Right ventricle myocardium inferior (tissue), 1 donor: ENCODE results near the gene EMX1. TPM values are rescaled to one million over a fixed set of nuclear protein-coding genes. Genes with fewer than 3 reads are reported as not detected.

Experiments
- ATAC-seq: fragments of 200-7000 bp; cut with Tn5 transposase; one replicate; pipeline ENCODE4 v1.9.1; 2020; ENCODE audit warnings: mild to moderate bottlenecking, moderate library complexity
- DNase-seq: peaks from one replicate; pipeline ENCODE4 v3.0.0; 2021; ENCODE audit errors: missing footprints
- intact Hi-C: fragments of 100-400 bp; cut with DNase I; formaldehyde crosslinking; loops from one replicate; pipeline ENCODE4 v1.11.0; 2022
- total RNA-seq: library from RNA; stranded (reverse); fragmentation: NEBNext Ultra II Directional; extraction: Animal tissue kit (Norgen Biotek cat#: 25700); gene quantifications from one replicate; pipeline ENCODE4 v1.2.1, GENCODE V29; 2021
- donor health status: DM: no; HTN: yes; CAD: no; lungs with severe emphysema.

EMX1 gene
- total RNA-seq, 1 donor from 2014 or later = not detected

DNA sequence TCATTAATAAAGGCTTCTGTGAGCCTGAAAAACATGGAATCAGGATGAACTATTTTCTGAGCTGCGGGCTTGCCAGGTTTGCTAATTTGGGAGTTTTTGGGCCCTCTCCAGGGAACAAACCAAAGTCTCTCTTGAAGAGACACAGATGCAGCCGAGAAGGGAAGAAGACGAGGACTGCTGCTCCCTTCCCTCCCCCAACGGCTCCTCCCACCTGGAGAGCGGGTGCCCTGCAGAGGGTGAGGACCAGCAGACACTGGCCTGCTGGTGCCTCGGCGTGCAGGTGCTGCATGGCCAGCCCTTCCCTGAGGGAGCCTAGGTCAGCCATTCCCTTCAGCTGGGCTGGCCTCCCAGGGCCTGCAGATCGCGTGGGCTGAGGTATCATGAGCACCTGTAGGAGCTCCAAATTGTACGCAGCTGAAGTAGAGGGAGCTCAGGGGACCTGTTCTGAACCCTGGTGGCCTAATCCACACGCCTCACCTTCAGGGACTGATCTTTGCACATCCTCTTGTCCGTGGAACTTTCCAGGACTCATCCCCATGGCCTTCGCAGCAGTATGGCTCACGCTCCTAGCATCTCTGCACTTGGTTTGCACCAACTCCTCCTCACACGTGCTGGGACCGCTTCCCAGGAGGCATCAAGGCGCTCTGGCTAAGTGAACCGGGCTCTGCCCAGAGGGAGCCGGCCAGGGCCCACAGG, 19.5 kb downstream of the EMX1 start:
- no peak for ATAC-seq
- peak; percentile 0 for DNase-seq

DNA sequence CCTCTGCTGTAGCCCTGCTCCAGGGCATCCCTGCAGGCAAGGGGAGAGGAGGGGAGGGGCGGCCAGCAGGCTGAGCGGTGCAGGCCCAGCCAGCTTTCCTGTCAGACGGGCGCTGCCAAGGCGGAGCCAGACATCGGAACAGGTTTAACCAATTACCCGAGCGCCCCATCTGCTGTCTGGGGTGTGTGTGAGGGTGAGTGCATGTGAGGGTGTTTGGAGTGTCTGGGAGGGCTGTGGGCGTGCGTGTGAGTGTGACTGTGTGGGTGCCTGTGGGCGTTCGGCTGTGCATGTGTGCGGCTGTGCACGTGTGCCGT, 20.0 kb downstream of the EMX1 start:
- ATAC-seq (no peak), DNase-seq (peak; percentile 44)
- intact Hi-C loops = no loop called here

More for the DNA sequence above, 19.5 kb downstream of the EMX1 start:
- intact Hi-C loops = no loop called here

DNA sequence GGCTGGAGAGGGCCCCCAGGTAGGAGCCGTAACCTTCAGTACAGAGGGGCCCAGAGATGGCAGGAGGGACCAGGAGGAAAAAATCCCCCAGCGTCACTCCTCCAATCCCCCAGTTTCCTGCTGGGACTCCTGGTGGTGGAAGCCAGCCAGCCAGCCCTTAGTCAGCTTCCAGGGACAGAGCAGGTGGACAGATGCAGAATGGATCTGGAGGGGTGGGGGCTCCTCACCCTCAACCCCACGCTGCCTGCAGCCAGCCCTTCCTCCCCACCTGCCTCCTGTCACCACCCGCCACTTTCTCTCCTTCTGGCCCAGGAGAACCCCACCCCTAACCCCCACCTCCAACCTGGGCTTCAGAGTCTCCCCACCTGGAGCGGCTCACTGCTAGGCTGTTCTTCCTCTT, 21.1 kb downstream of the EMX1 start:
- intact Hi-C loops = no loop called here
- no peak for ATAC-seq

DNA sequence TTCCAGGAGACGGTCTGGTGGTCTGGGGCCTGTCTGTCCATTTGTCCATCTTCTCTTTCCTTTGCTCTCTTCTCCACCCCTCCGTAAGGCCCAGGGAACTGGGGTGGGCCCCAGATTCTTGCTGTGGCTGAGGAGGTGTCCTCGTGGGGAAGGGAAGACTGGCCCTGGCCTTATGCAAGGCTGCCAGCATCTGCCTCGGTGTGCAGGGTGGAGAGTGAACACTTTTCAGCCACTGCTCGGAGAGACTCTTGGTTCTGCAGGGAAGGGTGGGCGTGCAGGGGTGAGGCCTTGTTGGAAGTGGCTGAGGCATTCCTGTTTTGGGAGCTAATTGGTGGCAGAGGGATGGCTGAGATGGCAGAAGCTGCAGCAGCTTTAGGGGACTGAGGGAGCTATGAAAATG, 23.0 kb downstream of the EMX1 start:
- intact Hi-C loops = no loop called here
- ATAC-seq (no peak), DNase-seq (peak; percentile 1)

More for the DNA sequence above, 21.1 kb downstream of the EMX1 start:
- DNase-seq = peak; percentile 15

DNA sequence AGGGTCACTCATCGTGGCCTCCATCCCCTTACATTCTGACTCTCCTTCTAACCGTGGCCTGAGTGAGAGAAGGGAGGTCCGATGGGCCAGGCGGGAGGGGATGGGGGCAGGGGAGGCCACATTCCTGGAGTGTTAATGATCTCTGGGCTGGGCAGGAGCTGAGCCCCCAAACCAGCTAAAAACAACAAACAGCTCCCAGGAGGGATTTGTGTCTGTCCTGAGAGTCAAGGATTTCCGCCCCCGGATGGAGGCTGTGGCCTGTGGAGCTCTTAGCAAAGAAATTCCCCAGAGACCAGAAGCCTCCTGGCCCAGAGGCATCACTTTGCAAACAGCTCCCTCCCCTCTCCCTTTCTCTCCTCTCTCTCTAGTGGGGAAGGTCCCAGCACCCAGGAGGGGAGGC, 23.5 kb downstream of the EMX1 start:
- DNase-seq = peak; percentile 49

DNA sequence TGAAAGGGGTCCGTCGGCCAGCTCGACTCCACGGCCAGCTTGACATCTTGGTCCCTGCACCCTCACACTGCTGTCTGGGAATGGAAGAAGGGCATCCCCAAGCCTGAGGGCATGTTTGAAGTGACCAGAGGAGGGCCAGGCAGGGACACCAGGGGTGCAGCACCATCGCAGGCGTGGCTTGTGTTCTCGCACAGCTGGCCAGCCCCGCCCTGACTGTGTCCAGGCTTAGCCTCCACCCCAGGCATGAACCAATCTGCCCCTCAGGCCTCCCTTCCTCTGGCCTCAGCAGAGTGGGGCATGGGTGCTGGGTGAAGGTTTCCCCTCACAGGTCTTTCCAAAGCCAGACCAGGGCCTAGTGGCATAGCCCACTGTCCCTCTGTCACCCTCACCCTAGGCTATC, 25.0 kb downstream of the EMX1 start:
- DNase-seq (peak; percentile 27), ATAC-seq (no peak)
- intact Hi-C loops = no loop called here

More for the DNA sequence above, 23.5 kb downstream of the EMX1 start:
- ATAC-seq = no peak
- intact Hi-C loops = no loop called here

DNA sequence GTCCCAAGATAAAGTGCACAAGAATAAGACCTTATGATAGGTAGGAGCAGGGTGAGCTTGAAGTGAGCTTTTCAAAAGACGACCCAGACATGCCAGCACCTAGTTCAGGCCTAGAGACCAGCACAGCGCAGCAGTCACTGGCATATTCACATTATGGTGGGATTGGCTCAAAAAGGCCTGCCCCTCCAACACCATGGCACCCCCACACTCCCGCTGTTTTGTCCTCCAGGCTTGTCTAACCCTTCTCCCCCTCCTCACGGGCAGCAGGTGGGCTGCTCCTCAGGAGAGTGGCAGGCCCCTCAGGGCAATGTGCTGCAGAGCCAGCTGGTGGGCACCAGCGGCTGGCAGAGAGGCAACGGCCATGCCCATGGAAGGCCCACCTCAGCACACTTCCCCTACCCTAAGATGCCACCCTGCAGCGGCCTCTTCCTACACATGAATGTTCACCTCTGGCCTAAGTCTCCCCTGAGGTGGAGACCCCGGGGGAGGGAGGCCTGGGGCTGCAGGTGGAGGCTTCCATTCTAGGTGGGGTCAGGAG, 25.6 kb downstream of the EMX1 start:
- ATAC-seq = no peak
- intact Hi-C loops = no loop called here
- DNase-seq = peak; percentile 35

DNA sequence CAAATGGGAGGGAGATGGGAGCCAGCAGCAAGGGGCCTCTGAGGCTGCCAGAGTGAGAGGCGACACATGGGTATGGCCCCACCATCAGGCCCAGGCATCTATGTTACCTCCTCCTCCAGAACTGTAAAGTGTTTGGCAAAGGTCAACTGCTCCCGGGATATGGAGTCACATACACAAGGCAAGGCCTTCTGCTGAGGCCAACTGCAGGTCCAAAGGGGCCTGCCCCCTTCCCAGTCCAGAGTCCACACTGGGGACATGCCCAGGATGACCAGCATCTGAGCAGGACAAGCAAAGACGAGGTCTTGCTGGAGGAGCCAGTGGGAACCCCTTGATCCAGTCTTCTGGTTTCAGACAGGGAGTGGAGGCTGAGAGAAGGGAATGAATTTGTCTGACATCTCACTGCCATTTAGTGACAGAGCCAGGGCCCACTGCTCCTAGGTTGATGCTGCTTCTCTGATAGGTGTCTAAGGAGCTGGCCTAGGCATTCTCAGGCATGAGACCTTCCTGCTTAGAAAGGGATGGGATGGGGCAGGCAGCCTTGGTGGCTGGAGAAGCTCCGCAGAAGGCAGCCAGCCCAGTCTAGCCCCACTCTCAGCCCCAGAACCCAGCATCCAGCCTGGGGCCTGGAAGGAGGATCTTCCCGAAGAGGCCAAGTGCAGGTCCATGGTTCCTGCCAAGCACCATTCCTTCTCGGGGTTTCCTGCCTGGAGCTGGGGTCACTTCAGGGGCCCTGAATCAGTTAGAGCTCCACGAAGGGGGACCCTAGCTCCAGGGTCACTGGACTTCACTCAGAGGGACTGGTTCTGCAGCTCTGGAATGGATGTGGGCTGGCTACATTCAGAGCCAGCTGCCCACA, 26.4 kb downstream of the EMX1 start:
- ATAC-seq (no peak), DNase-seq (peak; percentile 33)
- intact Hi-C loops = no loop called here

DNA sequence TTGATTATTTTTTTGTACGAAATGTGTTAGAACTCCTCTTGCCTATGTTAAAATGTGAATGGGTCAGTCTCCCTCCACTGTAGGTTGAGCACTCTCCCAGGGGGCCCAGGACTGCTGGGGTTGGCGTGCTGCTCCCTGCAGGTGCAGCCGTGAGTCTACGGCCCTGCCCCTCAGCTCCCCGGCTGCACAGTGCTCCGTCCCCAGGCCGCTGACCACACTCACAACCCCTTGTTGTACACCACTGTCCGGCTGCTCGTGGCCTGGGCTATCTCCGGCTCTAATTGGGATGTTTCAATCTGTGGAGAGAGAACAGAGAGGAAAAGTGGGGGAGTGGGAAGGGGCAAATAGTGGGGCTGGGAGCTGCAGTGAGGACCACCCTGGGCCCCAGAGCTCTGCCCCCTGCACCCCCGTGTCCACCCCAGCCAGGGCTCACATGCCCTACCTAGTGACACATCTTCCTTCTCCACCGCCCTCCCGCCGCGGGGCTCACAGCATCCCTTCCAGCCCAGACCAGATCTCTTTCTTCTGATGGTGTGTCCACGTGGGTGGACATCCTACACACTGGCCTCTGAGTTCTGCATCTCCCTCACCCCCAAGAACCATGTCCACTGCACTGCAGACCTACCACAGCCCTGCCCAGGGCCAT, 27.6 kb downstream of the EMX1 start:
- DNase-seq = peak; percentile 62
- no peak for ATAC-seq
- intact Hi-C loops = no loop called here

DNA sequence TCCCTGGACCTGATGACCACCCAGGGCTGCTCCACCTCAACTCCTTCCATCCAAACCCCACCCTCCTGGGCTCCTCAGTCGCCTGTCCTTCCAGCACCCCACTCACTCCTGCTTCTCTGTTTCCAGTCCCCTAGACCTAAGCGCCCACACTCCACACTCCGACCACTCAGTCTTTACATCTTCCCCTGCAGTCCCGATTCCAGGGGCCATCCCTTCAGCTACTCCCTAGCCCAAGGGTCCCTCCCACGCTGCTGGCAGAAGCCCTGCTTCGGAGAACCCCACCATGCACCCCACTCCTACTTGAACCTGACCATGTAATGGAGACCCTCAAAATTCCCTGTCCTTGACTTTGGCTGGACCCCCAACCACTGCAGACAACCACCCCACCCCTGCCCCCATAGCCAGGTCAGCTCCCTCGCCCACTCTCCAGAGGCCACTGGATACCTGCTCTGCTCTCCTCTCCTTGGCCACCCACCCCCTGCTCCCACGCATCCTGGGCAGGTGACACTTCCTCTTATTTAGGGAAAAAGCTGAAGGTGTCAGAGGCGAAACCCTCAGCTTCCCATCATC, 28.2 kb downstream of the EMX1 start:
- intact Hi-C loops = no loop called here
- DNase-seq = no peak
- no peak for ATAC-seq

DNA sequence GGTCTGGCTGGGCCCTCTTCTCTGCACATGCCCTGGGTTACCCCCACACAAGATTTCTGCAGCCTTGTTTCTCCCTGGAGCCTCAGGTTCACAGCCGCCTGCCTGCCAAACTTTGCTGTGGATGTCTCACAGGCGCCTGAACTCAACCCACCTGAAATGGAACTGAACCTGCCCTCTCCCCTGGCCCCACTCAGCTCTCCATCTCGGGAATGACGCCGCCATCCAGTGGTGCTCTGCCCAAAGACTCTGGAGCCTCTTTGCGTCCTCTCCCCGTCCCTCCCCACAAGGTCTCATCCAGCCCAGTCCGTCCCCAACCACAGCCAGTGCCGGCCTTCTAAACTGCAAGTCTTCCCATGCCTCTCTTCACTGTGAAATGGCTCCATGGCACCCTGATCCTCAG, 29.1 kb downstream of the EMX1 start:
- ATAC-seq (no peak), DNase-seq (no peak)
- intact Hi-C loops = no loop called here

DNA sequence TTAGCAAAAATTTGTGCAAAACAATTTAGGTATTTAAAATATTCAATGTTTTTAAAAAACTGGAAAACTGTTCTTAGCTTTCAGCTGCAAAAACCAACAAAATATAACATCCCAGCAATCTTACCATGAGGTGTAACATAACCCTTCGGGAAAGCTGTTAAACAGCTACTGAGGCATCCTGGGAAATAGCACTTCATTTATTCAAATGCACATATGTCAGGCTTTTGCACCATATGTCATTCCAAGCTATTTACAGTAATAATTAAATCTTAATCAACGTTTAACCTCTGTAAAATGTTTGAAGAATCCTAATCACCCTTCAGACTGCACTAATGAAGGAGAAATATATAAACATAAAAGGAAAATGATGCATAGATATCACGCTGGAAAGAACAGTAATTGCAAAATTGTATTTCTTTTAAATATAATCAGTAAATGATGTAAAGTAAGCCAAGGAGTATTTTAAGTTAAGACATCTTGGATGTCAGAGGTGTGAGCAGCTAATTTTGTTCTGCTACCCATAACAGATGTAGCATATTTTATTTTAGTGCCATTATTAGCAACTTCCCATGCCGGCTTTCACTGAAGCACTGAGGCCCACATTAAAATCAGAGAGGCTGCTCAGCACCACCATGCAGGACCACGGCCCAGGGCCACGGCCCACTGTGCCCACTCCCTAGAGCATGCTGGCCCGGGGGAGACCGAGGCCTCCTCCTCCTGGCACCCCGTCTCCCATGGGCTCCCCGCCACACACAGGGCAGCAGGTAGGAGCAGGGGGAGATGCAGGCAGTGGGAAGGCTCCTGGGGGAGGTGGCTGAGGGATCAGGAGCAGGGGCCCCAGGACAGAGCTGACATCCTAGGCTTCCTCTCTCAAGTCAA, 30.9 kb downstream of the EMX1 start:
- DNase-seq (no peak), ATAC-seq (no peak)
- intact Hi-C loops = no loop called here

DNA sequence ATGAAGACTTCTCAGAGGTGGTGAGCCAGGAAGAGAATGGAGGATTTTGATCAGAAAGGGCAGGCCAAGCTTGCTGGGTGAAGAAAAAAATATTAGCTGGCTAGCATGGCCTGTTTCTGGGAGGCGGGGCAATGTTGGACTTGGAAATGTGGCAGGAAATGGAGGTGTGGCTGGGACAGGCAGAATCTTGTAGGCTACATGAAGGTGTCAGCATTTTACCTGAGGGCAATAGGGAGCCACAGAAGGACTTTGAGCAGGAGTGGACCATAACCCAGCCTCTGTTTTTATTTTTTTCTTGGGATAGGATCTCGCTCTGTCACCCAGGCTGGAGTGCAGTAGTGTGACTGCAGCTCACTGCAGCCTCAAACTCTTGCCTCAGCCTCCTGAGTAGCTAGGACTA, 31.7 kb downstream of the EMX1 start:
- no peak for DNase-seq
- ATAC-seq = no peak
- intact Hi-C loops = no loop called here

DNA sequence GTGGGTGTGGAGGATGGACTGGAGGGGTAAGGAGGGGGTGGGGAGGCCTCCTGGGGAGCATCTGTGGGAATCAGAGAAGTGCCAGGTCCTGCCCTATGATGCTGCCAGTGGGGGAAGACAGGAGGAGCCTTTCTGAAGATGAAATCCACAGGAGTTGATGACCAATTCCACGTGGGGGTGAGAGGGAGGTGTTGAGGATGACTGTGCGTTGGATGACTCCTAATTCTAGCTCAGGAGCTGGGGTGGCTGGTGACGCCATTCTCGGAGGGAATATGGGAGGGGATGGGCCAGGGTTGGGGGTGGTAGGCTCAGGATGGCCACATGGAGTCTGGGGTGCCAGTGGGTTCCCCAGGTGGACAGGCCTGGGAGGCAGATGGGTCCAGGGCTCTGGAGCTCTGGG, 32.3 kb downstream of the EMX1 start:
- ATAC-seq = no peak
- intact Hi-C loops = no loop called here

DNA sequence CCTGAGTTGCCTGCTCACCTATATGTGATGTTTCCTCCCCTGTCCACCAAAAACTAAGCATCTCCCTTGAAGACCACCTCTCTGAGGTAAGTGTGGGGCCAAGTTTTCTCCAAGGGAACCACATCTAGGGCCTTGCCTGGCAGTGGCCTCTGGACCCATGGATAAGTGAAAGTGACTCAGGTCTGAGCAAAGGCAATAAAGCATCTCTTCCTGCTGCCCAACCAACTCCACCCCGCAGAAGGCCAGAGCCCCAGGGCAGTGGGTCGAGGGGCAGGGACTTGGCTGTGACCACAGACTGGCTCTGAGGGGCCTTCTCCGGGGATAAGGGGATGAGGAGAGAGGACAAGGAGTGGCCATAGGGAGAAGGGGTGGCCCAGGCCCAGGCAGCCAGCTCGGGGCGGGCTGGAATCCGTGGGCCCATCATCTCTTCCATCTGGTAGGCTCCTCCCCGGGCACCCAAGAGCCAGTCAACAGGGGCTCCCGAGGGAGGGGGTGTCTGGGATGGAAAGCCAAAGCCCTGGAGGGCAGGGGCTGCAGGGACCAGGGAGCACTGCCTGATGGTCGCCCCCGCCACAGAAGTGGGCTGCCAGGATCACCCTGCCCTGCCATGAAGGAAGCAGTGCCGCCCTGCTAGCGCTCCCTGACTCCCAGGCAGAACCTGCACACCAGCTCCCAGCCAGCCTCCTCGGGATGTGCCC, 33.4 kb downstream of the EMX1 start:
- DNase-seq (no peak), ATAC-seq (no peak)
- intact Hi-C loops = no loop called here

More for the DNA sequence above, 32.3 kb downstream of the EMX1 start:
- no peak for DNase-seq

DNA sequence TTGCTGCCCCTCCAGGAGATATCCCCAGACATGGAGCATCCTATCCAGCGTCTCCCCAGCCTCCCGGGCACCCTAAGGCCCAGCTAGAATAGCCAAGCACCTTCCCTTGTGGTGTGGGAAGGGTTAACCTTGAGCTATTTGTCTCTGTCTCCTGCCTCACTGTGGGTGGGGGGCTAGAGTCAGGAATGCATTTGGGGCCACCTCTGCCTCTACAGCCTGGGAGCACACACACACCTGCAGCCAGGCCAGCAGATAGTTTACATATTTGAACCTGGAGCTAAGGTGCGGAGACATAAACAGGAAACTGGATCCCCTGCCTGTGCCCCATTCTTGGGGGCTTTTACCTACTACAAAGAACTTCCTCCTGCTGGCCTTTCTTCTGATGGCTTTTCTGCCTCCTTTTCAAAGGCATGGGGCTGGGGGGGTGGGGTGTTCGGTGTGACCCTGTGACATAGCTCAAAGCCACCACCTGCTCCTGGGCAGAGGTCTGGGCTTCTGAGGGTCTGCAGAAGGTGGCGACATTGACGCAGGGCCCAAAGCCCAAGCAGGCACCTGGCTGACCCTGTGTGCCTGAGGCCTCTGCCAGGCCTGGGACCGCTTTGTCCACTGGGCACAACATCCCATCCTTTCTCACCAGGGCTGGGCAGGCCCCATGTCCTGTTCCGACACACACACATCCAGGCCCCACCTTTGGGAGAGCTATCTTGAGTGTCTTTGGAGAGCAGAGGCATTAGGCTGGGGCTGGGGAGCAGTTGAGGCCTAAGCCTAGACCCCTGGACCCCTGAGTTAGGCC, 34.2 kb downstream of the EMX1 start:
- no peak for ATAC-seq
- intact Hi-C loops = no loop called here
- DNase-seq = peak; percentile 6
